NOMO-1 (cell line): ENCODE data around the gene TMEM176B.

ENCODE experiments used
- DNase-seq, 2 experiments: peaks; one replicate each; lab custom pipeline; 2025; ENCODE audit not compliant: unreplicated experiment in 2 of 2; lab: John Stamatoyannopoulos, UW

Gene TMEM176B

DNA sequence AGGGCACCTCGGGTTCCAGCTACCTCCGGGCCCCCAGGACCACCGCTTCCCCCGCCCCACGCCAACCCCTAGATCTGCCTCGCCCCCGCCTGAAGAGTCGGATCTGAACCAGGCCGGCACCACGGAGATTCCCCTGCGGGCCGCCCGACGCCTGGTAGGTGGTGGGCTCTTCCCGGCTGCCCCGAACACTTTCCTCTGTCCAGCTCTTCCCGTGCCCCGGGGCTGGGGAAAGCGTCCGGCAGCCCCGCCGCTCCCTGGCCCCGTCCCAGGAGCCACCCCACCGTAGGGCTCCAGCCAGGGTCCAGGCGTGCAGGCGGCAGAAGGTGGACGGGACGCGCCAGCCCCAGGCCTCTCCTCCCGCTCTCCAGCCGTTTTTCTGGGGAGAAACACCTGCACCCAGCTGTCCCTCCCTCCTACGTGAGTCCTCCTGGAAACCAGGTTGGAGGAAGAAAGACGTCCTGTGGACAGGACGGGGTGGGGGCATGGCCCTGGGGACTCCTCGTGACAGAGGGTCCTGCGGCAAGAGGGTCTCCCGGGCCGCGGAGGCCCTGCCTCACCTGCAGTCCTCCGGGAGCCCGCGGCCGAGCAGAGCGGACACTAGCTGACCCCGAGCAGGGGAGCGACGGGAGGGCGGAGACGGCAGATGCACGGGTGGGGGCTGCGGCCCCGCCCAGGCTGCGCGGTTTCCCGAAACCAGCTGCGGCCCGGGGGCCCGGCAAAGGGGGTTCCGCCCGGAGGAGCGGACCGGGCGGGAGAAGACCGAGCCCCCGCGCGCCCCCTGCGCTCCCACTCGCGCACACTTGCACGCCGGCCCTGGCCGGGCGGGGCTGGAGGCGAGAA is at the start of gene TMEM176B:
TSS of gene TMEM176B (minus strand) at position 624 of the 840 bp plus-strand sequence. CDS start 3,795 bp downstream, outside the sequence.
- no peak for DNase-seq

DNA sequence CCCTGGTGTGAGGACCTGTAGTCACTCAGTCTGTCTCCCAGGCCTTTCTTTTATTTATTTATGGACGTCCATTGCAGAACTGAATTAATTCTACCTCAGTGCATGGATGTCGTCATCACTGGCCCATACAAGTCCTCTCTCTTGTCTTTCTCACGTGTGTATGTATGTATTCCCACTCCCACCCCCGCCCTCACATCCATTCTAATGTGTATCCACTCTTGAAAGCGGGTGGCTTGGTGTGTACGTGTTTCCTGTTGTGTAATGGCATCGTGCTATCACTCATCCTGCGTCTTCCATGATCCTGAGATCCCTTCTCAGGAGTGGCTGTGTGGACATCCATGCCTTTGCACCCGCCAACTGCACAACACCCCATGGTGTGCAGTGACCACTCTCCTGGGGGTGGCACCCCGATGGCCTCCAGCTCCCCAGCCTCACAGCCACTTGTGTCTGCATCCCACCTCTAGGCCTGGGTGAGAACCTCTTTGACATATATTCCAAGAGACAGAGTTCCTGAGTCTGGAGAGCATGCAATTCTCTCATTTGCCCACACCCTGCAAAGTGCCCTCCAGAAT is 49.1 kb upstream of the TMEM176B start:
- DNase-seq, result no peak

DNA sequence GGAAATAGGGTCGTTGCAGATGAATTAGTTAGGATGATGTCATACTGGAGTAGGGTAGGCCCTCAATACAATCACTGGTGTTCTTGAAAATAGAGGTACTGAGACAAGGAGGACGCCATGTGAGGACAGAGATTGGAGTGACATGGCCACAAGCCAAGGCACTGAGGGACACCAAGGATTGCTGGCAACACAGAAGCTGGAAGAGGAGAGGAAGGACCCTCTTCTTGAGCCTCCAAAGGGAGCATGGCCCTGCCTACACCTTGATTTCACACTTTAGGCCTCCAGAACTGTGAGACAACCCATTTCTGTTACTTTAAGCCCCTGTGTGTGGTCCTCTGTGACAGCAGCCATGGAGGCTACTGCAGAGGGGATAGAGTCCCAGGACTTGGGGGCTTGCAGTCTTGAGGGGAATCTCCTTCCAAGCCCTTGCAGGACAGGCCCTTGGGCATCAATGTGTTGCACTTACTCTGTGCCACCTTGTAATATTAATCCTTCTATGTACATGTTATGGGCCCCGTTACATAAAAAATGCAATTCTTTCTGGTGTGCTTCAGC is 48.5 kb upstream of the TMEM176B start:
- DNase-seq, result no peak

DNA sequence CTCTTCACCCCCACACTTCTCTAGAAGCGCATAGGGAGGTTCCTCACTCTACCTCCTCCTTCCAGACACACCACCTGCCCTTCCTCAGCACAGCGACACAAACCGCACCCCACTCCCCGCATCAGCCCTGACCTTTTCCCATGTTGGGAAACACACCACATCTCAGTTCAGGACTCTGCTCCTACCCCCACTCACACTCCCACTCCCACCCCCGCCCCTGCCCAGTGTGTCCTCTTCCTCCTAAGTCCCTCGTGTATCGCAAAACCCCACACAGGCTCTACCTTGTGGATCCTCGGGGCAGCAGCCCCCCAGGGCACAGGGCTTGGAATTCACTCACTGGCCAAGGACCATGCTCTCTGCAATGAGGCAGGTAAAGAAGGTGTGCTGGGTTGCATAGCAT is 47.9 kb upstream of the TMEM176B start:
- no peak for DNase-seq

DNA sequence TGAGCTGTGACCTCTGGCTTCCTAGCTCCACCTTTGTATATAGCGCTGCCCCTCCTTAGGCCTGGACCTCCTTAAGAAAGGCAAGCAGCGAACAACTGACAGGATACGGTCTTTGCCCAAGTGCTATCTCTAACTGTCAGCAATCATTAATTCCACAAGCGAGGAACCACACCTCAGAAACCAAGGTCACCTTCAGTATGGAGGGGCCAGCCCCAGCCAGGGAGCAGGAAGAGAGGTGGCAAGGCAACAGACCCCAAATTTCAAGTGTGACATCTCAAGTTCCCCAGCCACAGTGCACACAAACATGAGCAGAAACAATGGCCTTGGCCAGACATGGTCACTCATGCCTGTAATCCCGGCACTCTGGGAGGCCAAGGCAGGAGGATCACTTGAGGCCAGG is 47.4 kb upstream of the TMEM176B start:
- no peak for DNase-seq

DNA sequence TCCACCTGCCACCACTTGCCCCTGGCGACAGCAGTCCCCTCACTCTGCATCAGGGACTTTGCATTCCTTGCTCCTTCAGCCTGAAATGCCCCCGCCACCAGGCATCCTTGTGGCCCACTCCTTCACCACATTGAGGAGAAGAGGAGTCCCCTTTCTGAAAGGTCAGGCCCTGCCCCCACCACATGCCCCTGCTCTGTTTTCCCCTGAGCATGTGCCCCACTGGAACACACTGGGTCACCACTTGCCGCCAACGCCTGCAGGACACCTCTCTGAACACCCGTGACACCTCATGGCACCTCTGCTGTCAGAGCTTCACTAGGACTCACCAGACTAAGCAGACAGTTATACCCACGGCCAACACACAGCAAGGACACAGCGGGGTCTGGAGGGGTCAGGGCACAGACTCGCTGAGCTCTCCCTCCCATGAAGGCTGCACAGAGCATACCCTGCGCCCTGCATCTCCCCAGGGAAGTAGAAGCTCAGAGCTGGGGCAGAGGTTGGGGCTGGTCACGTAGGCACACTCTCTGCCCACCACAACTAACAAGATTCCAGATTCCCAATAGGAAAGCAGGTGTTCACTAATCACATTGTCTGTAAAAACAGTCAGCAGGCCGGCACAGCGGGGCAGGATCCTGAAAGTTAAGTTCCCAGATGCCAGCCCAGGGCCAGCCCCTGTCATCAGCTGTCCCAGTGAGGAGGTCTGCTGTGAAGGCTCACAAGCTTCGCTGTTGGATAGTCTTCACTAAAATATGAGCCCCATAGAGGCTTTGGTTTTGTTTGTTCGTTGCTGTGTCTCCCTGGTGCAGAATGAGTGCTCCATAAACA is 46.3 kb upstream of the TMEM176B start:
- DNase-seq, result no peak

DNA sequence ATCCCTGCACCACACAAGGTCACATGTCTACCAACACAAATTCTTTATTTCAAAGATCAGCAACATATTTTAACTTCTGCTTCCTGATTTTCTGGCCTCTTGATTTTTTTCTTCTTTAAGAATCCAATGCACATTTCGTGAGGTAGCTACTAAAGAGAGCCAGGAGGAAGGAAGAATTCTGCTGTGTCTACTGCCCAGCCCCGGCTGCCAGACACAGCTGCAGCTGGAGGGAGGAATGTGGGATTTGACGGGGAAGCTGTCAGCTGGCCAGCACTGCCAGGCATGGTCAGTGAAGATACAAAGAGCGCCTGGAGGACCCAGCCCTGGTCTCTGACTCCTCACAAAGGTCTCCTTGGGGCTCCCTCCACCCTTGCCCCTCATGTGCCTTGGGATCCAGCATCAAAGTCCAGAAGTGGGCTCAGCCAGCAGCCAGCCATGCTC is 45.3 kb upstream of the TMEM176B start:
- no peak for DNase-seq

DNA sequence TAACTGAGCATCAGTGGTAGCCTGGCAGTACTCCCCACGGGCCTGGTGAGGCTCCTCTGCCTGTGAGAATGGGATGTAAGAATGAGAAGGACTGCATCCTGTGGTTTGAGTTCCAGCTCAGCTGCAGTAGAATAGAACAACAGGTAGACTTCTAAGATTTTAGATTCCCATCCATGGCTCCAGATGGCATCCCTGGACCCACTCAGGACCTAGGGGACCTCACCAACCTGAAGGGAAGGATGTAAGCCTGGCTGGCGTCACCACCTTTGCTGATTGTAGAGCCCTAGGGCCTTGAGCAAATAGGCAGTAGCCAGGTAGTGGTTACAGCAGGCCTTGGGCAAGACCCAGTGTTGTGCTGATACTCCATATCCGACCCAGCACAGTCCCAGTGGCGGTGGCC is 42.6 kb upstream of the TMEM176B start:
- DNase-seq, result no peak

DNA sequence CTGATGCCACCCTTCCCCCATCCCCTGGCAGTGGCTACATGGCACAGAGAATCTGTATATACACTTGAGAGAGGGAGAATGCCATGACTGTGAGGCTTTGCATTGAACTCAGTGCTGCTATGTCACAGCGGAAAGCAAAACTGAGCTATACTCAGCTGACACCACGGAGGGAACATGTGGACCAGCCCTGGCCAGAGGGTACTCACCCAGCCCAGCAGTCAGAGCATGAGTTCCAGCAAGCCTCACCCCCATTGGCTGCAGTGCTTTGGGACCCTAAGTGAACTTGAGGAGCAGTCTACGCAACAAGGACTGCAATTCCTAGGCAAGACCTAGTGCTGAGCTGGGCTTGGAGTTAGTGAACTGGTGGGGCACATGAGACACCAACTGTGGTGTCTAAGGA is 41.9 kb upstream of the TMEM176B start:
- no peak for DNase-seq

DNA sequence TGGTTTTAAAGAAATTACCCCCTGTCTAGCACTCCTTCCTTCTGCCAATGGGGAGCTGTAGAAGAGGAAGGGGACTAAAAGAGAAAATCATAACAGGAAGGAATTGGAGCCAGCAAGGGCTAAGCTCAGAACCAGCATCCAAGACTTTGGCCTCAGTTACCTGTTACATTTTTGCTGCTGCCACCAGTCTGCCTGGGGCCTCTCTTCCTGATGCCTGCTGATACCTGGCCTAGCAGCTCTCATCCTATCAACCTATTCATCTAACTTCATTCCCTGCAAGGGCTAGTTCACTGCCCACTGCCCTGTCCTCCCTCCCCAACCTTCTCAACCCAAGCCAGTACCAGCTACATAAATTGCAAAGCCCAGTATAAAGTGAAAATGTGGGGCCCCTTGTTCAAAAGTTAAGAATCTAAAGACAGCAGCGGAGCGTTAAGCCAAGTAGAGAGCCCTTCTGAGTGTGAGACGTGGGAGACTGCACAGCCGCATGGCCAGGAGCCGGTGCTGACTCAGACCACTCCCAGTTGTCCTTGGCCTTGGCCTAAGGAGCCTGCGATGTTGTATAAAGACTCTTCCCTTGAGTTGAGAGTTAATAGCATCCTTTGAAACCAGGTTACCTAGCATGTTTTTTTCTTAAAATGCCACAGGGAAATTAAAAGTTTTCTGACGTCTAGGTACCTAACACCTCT is 38.9 kb upstream of the TMEM176B start:
- no peak for DNase-seq

DNA sequence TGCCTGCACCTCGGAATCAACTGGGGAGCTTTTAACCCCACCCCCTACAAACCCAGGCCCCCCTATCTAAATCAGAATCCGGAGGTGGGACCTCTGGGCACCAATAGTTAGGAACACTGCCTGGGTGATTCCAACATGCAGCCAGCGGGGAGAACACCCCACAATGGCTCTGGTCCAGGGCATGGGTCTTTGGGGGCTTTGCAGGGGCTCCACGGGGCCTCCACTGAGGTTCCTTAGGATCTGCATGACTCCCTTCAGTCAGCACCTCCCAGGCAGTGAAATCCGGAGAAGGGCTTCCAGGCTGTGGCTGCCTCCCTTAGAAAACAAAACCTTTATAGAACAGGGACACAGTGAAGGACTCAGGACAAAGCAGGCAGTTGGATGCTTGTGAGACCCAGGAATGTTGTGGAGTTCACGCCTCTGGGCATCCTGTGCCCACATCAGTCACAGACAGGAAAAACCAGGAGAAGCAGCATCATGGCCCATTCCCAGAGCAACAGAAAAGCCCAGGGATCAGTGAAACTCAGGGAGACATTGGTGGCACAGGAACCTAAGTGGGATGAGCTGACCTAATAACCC is 35.6 kb upstream of the TMEM176B start:
- DNase-seq, result no peak

DNA sequence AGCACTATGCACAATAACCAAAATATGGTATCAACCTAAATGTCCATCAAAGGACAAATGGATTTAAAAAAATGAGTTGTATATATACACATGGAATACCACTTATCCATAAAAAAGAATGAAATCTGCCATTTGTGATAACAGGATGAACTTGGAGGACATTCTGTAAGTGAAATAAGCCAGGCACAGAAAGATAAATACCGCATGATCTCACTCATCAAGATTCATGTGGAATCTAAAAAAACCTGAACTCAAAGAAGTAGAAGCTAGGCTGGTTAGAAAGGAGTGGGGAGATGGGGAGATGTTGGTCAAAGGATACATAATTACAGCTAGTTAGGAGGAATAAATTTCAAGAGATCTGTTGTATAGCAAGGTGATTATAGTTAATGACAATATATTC is 34.9 kb upstream of the TMEM176B start:
- no peak for DNase-seq

DNA sequence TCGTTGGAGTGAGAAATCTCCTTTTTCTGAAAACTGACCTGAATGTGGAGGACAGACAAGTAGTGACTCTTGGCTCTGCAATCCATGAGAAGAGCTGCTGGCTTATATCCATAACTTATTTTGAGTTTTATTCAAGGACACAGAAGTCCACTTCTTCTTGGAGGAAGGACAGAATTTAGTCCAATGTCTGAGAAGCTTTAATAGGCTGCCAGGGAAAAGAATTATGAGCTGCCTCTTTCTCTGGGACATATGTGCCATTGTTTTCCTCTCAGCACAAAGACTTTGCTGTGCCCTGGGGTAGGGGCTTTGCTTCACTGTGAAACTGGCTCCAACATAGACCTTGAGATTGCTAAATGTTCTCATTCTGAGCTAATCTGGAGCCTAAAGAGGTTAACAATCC is 31.7 kb upstream of the TMEM176B start:
- no peak for DNase-seq

DNA sequence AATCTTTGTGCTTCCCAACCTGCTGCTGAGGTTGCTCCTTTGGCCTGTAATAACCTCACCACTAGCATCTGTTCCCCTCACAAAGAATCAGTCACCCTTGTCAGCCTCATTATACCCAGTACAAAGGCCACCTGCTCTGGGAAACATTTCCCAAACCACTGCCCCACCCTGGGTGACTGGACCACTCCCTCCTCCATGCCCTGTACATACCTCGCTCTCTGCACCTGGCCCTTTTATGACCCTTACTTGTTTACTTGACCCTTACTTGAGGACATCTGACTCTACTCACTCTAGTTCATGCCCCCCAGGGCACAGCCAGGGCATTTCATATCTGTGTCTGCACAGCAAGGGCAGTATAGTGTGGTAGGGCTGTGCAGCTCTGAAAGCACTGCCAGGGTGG is 30.8 kb upstream of the TMEM176B start:
- DNase-seq, result no peak

DNA sequence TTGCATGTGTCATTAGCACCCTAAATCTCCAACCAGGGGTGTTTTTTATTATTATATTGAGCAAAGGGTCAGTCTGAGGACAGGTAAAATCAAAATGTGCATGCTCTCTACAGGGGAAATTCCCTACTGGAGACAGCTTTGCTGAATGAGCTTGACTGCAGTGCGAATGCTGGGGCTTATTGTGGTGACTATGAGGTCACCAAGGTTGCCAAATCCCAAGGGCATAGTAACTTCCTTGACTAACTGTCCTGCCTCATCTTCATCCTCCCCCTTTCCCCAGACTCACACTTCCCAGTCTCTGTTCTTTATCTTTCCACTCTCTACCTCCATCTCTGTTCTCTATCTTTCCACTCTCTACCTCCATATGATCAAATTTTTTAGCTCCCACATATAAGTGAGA is 29.3 kb upstream of the TMEM176B start:
- DNase-seq, result no peak

DNA sequence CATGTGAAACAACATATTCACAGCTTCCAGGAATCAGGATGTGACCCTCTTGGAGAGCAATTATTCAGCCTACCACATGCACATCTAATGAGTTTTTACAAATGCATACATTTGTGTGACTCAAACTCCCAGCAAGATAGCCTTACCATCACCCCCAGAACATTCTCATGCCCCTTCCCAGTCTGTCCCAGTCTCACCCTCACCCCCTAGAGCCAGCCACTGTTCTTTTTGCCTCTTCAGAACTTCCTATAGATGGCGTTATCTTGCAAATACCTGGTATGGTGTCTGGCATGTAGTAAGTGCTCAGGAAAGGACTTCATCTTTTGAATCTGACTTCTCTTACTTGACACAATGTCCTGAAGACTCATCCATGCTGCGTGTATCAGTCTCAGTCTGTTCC is 28.2 kb upstream of the TMEM176B start:
- no peak for DNase-seq

DNA sequence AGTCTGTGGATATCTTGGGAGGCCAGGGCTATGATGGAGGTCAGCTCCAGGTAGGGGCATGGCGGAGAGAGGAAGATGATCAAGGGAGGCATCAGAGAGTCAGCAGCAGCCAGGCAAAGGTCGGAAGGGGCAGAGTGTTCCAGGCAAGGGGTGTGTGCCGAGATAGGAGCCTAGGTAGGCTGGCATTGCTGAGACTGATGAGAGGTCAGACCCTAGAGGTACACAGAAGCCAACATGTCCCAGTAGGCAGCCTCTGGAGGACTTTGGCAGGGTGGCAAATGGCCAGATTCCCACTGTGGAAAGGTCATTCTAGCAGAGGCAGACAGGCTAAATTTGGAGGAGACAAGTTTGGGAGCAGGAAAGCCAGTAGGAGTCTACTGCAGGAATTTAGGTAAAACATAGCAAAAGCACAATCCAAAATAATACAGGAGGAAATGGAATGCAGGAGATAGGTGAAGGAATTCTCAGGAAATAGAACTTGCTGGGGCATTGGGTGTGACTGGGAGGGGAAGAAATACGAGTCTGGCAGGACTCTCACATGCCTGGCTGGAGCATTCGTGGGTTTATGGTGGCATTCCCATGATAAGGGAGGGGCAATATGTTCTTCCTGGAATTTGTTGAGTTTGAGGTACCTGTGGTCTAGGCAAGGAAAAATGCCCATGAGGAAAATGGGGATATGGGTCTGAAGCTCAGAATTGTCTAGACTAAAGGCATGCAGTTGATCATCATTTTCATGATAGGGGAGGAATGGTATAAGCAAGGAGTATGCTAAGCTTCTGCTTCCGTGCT is 26.1 kb upstream of the TMEM176B start:
- no peak for DNase-seq

DNA sequence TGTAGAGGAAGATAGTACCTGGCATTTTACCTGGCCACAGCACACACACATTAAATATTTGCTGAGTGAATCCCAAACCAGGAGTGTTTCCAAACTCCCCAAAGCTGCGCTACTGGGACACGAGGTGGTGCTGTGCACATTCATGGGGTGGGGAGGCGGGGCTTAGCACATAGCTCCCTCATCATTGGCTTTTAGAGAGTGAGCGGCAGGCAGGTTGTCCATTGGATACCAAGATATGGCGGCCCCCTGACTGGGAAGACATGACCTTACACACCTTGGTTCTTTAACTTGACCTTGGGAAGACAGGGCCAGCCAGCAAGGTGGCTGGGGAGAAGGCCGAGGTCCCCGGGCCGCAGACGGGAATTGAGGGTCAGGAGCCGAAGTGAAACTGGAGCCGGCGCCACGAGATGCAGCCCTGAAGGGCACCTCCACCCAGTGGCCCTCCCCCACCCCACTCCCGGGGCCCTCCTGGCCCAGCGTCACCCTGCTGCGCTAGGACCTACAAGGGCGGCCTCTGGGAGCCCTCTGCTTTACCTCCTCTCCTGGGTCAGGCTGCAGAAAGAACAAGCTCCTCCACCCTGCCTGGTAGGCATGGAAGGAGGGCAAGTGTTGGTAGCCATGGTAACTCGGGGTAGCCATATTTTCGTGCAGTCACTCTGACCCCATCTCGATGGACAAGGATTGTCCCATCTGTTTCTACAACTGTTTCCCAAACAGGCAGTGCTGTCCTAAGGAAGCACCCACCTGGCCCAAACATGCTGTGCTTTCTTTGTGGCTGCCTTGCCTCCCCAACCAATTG is 24.4 kb upstream of the TMEM176B start:
- no peak for DNase-seq
